ENCODE results near the gene PLA2G2D. TPM values are rescaled to one million over a fixed set of nuclear protein-coding genes. Genes with fewer than 3 reads are reported as not detected.

Gene PLA2G2D
- total and polyA plus RNA-seq, 2 experiments from 2014 or later, result not detected

GRCh38 chr1:20139776-20140612, 20.7 kb upstream of the PLA2G2D start:
- no peaks in the 10 kb centered on the region for H3K4me1 ChIP-seq (ENCODE audit: insufficient read depth)
- Mint-ChIP-seq H3K9me3 (peaks cover 7% of the 10 kb centered on the region; the same call in 2 of the 3 replicates), H3K27me3 (ENCODE audit: insufficient read depth, low read depth, poor library complexity) (peaks cover 3% of the 10 kb centered on the region), H3K36me3 (ENCODE audit: low read depth) (peaks cover 4% of the 10 kb centered on the region; the same call in 1 of the 3 replicates), H3K4me1 (no peaks in the 10 kb centered on the region), H3K4me3 (no peak overlapping the region), H3K27ac (no peak overlapping the region)
- H3K4me3 ChIP-seq, result no peak overlapping the region
- no peak overlapping the region for H2AFZ ChIP-seq
- TF ChIP-seq JUNB (IDR thresholded peaks at IDR 0.05; ENCODE audit: unreplicated experiment) (no peak), ZNF462 (CRISPR knock-in tag; IDR thresholded peaks at IDR 0.05) (no peak), STAT1 (IDR thresholded peaks at IDR 0.05; ENCODE audit: unreplicated experiment) (no peak), CTCF (conservative IDR thresholded peaks at IDR 0.05; ENCODE audit: low read depth in 2 of 2) (no peak), ZNF331 (CRISPR knock-in tag; IDR thresholded peaks at IDR 0.05; ENCODE audit: low read depth) (no peak), POLR2AphosphoS5 (IDR thresholded peaks at IDR 0.05; ENCODE audit: low read depth) (no peak), ETS1 (IDR thresholded peaks at IDR 0.05) (no peak), NANOG (IDR thresholded peaks at IDR 0.05; ENCODE audit: borderline replicate concordance) (no peak), EZH2 (IDR thresholded peaks at IDR 0.05; ENCODE audit: low read depth, unreplicated experiment) (no peak), ZNF114 (CRISPR knock-in tag; IDR thresholded peaks at IDR 0.05) (no peak)
- H3K36me3 ChIP-seq (ENCODE audit: insufficient read depth), result no peaks in the 10 kb centered on the region
- no peak overlapping the region for H3K4me2 ChIP-seq
- no peaks in the 10 kb centered on the region for H3K79me2 ChIP-seq (replicated peaks; ENCODE audit: insufficient read depth)
- DNase-seq (ENCODE audit: low spot score) (no peak), ATAC-seq (no peak)
- no peaks in the 10 kb centered on the region for H3F3A ChIP-seq (replicated peaks; ENCODE audit: low read depth)
- no peaks in the 10 kb centered on the region for H3K9me2 ChIP-seq (ENCODE audit: insufficient read depth)
- H3K27me3 ChIP-seq (ENCODE audit: insufficient read depth), result no peaks in the 10 kb centered on the region
- H4K20me1 ChIP-seq (replicated peaks; ENCODE audit: insufficient read depth), result no peaks in the 10 kb centered on the region
- H3K27ac ChIP-seq (ENCODE audit: low read depth), result no peak overlapping the region

All from GM23338 (cell line).